ENCODE results near the gene ZBTB7C. TPM values are rescaled to one million over a fixed set of nuclear protein-coding genes. Genes with fewer than 3 reads are reported as not detected.
A peak's percentile ranks its signal among the peaks of the same experiment; 100 is the strongest.

ZBTB7C gene
- total RNA-seq, 3 donors from 2014 or later, result 5.6 to 26.5 (median 6.1) TPM

DNA sequence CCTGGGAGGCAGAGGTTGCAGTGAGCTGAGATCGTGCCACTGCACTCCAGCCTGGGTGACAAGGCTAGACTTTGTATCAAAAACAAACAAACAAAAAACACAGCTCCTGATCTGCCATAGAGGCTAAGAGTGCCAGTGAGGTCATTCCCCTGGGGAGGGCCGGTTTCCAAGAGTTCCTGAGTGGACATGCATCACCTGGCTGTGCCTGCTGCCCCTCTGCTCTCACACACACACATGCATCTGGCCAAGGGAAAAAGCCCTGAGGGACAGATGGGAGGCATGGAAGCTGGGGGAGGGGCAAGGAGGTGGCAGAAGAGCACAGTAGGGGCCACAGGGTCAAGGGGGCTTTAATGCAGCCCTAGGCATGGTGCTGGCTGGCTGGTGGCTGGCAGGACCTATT, 60.4 kb downstream of the ZBTB7C start:
- no peak for TF ChIP-seq POLR2A (IDR thresholded peaks at IDR 0.05)
- TF ChIP-seq POLR2AphosphoS5 (IDR thresholded peaks at IDR 0.05), result no peak
- no peak for TF ChIP-seq CTCF (IDR thresholded peaks at IDR 0.05)
- Histone ChIP-seq H3K9me3 (no peaks in the 10 kb centered on the region), H3K27ac (no peak overlapping the region), H3K27me3 (no peaks in the 10 kb centered on the region), H3K36me3 (no peaks in the 10 kb centered on the region), H3K4me1 (no peaks in the 10 kb centered on the region), H3K4me3 (no peak overlapping the region)
- intact Hi-C loops (cut with DNase I; ENCODE audit: low total_unique reads), result no loop called here
- no peak for DNase-seq (ENCODE audit: low spot score in 2 of 2)

DNA sequence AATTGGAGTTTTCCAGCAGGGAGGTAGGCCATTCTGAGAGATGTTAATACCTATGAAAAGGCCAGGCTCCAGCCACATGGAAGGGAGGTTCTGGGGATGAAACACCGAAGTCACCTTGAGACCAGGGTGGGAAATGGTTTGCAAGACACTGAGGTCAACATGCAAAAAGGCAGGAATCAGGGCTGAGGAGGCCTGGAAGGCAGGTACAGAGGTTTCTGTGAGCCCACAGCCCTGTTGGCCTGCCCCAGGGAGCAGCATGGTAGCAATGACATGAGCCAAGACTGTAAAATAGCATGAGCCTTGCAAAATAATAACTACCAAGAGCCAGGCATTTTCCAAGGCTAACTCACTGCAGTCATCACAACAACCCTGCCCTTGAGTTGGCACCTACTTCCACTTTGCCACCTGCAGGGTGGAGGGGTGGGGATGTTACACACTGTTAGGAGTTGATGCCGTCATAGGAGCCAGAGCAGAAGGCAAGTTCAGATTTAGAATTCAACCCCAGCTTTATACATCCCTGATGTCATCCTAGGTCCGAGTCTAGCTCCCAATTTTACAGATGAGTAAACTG, 61.3 kb downstream of the ZBTB7C start:
- no peak for TF ChIP-seq POLR2A (IDR thresholded peaks at IDR 0.05)
- TF ChIP-seq POLR2AphosphoS5 (IDR thresholded peaks at IDR 0.05), result no peak
- no peak for TF ChIP-seq CTCF (IDR thresholded peaks at IDR 0.05)
- H3K4me1 ChIP-seq, result no peaks in the 10 kb centered on the region
- no peaks in the 10 kb centered on the region for H3K9me3 ChIP-seq
- DNase-seq (ENCODE audit: low spot score in 2 of 2), result no peak
- intact Hi-C loops (cut with DNase I; ENCODE audit: low total_unique reads), result no loop called here
- H3K4me3 ChIP-seq, result no peak overlapping the region
- no peaks in the 10 kb centered on the region for H3K36me3 ChIP-seq
- no peaks in the 10 kb centered on the region for H3K27me3 ChIP-seq
- no peak overlapping the region for H3K27ac ChIP-seq

DNA sequence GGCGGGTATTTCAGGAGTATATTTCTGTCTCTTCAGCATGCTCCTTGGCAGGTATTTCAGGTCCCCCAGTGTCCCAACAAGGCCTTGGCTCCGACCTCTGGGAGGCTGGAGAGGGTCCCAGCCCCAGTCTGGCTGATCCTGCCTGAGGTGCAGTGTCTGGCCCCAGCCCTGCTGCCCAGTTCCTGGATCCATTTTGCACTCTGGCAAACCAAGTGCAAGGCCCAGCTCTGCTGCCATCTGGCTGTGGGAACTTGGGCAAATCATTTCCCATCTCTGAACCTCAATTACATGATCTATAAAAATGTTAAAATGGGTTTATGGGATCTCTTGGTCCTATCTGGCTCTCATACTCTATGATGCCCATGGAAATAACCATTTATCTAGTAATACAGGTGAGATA, 63.6 kb downstream of the ZBTB7C start:
- intact Hi-C loops (cut with DNase I; ENCODE audit: low total_unique reads), result no loop called here

DNA sequence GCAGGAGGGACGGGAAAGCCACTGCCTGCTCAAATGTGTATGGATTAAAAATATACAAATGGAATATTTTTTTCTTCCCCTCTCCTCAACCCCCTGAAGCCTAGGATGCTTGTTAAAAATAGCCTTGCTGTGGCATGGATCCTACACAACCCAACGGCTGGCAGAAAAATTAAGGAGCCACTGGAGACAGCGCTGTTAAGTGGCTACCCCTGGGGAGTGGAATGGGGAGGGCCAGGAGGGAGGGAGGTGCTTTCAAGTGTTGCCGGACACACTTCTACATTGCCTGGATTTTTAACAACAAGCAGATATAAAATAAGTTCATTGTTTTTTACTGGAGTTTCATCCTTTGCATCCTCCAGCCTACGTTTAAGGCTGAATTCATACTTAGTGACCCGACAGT, 66.6 kb downstream of the ZBTB7C start:
- intact Hi-C loops (cut with DNase I; ENCODE audit: low total_unique reads), result no loop called here
- H3K4me1 ChIP-seq, result peaks cover 4 to 7% of the 10 kb centered on the region in 2 donors
- H3K4me3 ChIP-seq, result no peak overlapping the region
- no peaks in the 10 kb centered on the region for H3K36me3 ChIP-seq
- TF ChIP-seq CTCF (IDR thresholded peaks at IDR 0.05), result no peak
- TF ChIP-seq POLR2A (IDR thresholded peaks at IDR 0.05), result no peak
- TF ChIP-seq POLR2AphosphoS5 (IDR thresholded peaks at IDR 0.05), result no peak
- H3K27me3 ChIP-seq, result no peaks in the 10 kb centered on the region
- H3K9me3 ChIP-seq, result no peaks in the 10 kb centered on the region
- H3K27ac ChIP-seq, result peak overlapping the region; percentile 73 to 76
- DNase-seq (ENCODE audit: low spot score in 2 of 2), result no peak

More for the DNA sequence above, 63.6 kb downstream of the ZBTB7C start:
- H3K9me3 ChIP-seq, result no peaks in the 10 kb centered on the region
- H3K36me3 ChIP-seq, result no peaks in the 10 kb centered on the region
- no peaks in the 10 kb centered on the region for H3K27me3 ChIP-seq
- DNase-seq (ENCODE audit: low spot score in 2 of 2), result no peak
- no peak overlapping the region for H3K4me3 ChIP-seq
- TF ChIP-seq POLR2AphosphoS5 (IDR thresholded peaks at IDR 0.05), result no peak
- no peak for TF ChIP-seq CTCF (IDR thresholded peaks at IDR 0.05)
- TF ChIP-seq POLR2A (IDR thresholded peaks at IDR 0.05), result no peak
- peaks cover 3 to 4% of the 10 kb centered on the region in 2 donors for H3K4me1 ChIP-seq
- no peak overlapping the region for H3K27ac ChIP-seq

- intact Hi-C loops (cut with DNase I; ENCODE audit: low total_unique reads), result no loop called here
- no peaks in the 10 kb centered on the region for H3K27me3 ChIP-seq
- peaks cover 4 to 7% of the 10 kb centered on the region in 2 donors for H3K4me1 ChIP-seq
- TF ChIP-seq CTCF (IDR thresholded peaks at IDR 0.05) (no peak), POLR2A (IDR thresholded peaks at IDR 0.05) (no peak), POLR2AphosphoS5 (IDR thresholded peaks at IDR 0.05) (no peak)
- no peak for DNase-seq (ENCODE audit: low spot score in 2 of 2)
- peak overlapping the region; percentile 73 to 76 for H3K27ac ChIP-seq
- no peaks in the 10 kb centered on the region for H3K36me3 ChIP-seq
- H3K9me3 ChIP-seq, result no peaks in the 10 kb centered on the region
- H3K4me3 ChIP-seq, result no peak overlapping the region
Observed at GRCh38 chr18:48342125-48342524, 67.1 kb downstream of the ZBTB7C start.
